Hepatocyte (in vitro differentiated cells): ENCODE data around the gene PROX2. TPM values are rescaled to one million over a fixed set of nuclear protein-coding genes. Genes with fewer than 3 reads are reported as not detected.
A peak's percentile ranks its signal among the peaks of the same experiment; 100 is the strongest.

ENCODE experiments used
- DNase-seq: peaks from one replicate; pipeline ENCODE4 v3.0.0-alpha.2; 2016; ENCODE audit warnings: low spot score
- H2AFZ ChIP-seq: fragments of 200-600 bp; sonication (generic); 2 replicates; pipeline ENCODE4 v1.6.0; 2016; ENCODE audit warnings: antibody characterized with exemption, mild to moderate bottlenecking
- H3K27ac ChIP-seq: fragments of 200-600 bp; sonication (generic); 2 replicates; pipeline ENCODE4 v1.5.1; 2016; ENCODE audit warnings: mild to moderate bottlenecking
- H3K27me3 ChIP-seq: fragments of 200-600 bp; sonication (generic); 2 replicates; pipeline ENCODE4 v1.6.1; 2016
- H3K36me3 ChIP-seq: fragments of 200-600 bp; sonication (generic); replicated peaks from 2 replicates; pipeline ENCODE4 v1.5.1; 2016; ENCODE audit warnings: low read depth; ENCODE audit not compliant: insufficient read depth
- H3K4me1 ChIP-seq: fragments of 200-600 bp; sonication (generic); 2 replicates; pipeline ENCODE4 v1.5.1; 2016; ENCODE audit warnings: mild to moderate bottlenecking, moderate library complexity; ENCODE audit not compliant: insufficient read depth
- H3K4me2 ChIP-seq: fragments of 200-600 bp; sonication (generic); 2 replicates; pipeline ENCODE4 v1.6.0; 2016
- H3K4me3 ChIP-seq: fragments of 200-600 bp; sonication (generic); 2 replicates; pipeline ENCODE4 v1.5.1; 2016; ENCODE audit warnings: mild to moderate bottlenecking
- H3K79me2 ChIP-seq: fragments of 200-600 bp; sonication (generic); 2 replicates; pipeline ENCODE4 v1.6.0; 2017; ENCODE audit warnings: mild to moderate bottlenecking
- H3K9me2 ChIP-seq: fragments of 200-600 bp; sonication (generic); replicated peaks from 2 replicates; pipeline ENCODE4 v1.6.0; 2017; ENCODE audit warnings: mild to moderate bottlenecking; ENCODE audit not compliant: insufficient read depth
- H3K9me3 ChIP-seq: fragments of 200-600 bp; sonication (generic); 2 replicates; pipeline ENCODE4 v1.5.1; 2016; ENCODE audit warnings: low read depth, mild to moderate bottlenecking
- H4K20me1 ChIP-seq: fragments of 200-600 bp; sonication (generic); 2 replicates; pipeline ENCODE4 v1.6.0; 2016; ENCODE audit warnings: mild to moderate bottlenecking; ENCODE audit not compliant: insufficient read depth, poor library complexity, severe bottlenecking
- EZH2 ChIP-seq: fragments of 200-600 bp; sonication (generic); IDR thresholded peaks from 2 replicates; pipeline ENCODE4 v1.6.1; 2016; ENCODE audit warnings: antibody characterized with exemption, mild to moderate bottlenecking, borderline replicate concordance
- EZH2phosphoT487 ChIP-seq: fragments of 200-600 bp; sonication (generic); IDR thresholded peaks from one replicate; pipeline ENCODE4 v1.6.1; 2018; ENCODE audit warnings: antibody characterized with exemption, mild to moderate bottlenecking, low read depth, moderate library complexity; ENCODE audit not compliant: unreplicated experiment, severe bottlenecking
- WGBS: methylation state at CpG from one replicate; pipeline ENCODE4 v1.1.6; 2016; ENCODE audit warnings: low lambda C conversion rate; ENCODE audit errors: missing lambda C conversion rate; 5-methylcytosine and 5-hydroxymethylcytosine counted together
- polyA plus RNA-seq: library from polyadenylated mRNA; unstranded; fragments of >200 nt; fragmentation: Nextera tagmentation; extraction: Ambion mirVana; gene quantifications from 2 replicates; pipeline ENCODE4 v1.2.1, GENCODE V29; 2016
- total RNA-seq: library from RNA; depleted of rRNA; stranded (reverse); fragments of >200 nt; gene quantifications from 2 replicates; pipeline ENCODE4 v1.2.3, GENCODE V29; 2014
- TF ChIP-seq, protein P1 (sequence below): fragments of 200-600 bp; sonication (generic); IDR thresholded peaks from 2 replicates; pipeline ENCODE4 v1.5.1; 2016; ENCODE audit warnings: antibody characterized with exemption, mild to moderate bottlenecking; ENCODE audit not compliant: poor library complexity

PROX2 gene
- total and polyA plus RNA-seq, 2 experiments from 2014 or later, result not detected

- 91% methylated on average over 9 of the region's 9 CpGs for WGBS
- Histone ChIP-seq H3K9me2 (no peaks in the 10 kb centered on the region), H3K27ac (no peak overlapping the region), H3K4me2 (no peak overlapping the region), H3K36me3 (no peaks in the 10 kb centered on the region), H3K79me2 (no peaks in the 10 kb centered on the region), H2AFZ (no peak overlapping the region), H3K4me3 (no peak overlapping the region), H3K4me1 (no peaks in the 10 kb centered on the region), H4K20me1 (no peaks in the 10 kb centered on the region), H3K27me3 (peaks cover 10% of the 10 kb centered on the region), H3K9me3 (no peaks in the 10 kb centered on the region)
- no peak for DNase-seq
- TF ChIP-seq EZH2phosphoT487 (no peak), EZH2 (no peak)
- TF ChIP-seq, protein P1, sequence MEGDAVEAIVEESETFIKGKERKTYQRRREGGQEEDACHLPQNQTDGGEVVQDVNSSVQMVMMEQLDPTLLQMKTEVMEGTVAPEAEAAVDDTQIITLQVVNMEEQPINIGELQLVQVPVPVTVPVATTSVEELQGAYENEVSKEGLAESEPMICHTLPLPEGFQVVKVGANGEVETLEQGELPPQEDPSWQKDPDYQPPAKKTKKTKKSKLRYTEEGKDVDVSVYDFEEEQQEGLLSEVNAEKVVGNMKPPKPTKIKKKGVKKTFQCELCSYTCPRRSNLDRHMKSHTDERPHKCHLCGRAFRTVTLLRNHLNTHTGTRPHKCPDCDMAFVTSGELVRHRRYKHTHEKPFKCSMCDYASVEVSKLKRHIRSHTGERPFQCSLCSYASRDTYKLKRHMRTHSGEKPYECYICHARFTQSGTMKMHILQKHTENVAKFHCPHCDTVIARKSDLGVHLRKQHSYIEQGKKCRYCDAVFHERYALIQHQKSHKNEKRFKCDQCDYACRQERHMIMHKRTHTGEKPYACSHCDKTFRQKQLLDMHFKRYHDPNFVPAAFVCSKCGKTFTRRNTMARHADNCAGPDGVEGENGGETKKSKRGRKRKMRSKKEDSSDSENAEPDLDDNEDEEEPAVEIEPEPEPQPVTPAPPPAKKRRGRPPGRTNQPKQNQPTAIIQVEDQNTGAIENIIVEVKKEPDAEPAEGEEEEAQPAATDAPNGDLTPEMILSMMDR, result no peak
Measured at GRCh38 chr14:74863274-74863673, 12.7 kb downstream of the PROX2 start.

DNA sequence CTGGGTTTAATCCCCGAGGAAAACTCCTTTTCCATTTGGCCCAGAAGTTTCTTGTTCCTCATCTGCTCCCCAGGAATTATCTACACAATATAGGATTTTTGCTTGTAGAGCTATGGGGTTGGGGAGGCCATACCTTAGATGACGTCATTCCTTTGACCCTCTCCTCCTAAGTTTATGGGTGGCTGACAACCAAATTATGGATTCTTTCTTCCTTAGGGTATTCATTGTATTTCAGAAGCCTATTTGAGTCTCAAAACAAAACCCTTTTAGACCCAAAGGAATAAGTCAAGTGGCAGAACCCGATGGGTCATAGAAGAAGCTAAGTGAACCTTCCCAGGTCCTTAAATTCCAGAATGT is 14.2 kb downstream of the PROX2 start:
- WGBS, result 90% methylated on average over 3 of the region's 3 CpGs

DNA sequence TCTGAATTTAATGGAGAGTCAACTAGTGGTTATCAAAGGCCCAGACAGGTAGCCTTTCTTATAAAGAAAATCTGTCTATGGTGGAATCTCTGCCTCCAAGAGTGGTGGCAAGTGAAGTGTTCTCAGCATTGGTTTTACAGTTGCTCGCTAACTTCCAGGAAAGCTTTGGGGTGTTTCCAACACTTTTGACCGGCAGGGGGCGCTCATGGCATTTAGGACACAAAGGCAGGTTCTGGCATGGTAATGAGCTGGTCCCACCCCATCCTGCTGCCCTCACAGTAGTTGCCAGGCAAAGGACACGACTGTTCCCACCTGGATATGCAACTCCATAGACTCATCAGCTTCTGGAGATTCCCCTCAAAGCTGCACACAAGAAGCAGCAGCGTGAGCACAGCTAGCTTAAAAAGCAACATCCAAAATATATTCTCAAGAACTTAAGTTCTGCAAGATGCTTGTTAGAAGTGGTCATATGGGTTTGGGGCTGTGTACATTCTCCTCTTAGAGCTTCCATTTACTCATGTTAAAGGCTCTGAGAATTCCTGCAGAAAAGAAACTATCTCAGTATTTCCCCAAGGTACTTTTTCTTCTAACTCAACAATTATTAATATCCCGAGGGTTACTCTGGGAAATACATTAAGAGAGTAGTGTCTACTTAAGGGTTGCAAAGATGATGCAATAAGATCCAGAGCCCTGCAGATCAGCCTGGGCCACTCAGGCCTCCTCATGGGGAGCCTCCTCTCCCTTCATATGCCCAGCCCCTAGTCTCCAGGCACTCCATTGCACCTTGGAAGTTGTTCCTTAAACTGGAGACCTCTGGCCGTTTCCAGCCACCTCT is 14.8 kb downstream of the PROX2 start:
- H4K20me1 ChIP-seq, result no peaks in the 10 kb centered on the region
- no peak overlapping the region for H3K4me3 ChIP-seq
- H2AFZ ChIP-seq, result no peak overlapping the region
- WGBS, result 25% methylated on average over 7 of the region's 7 CpGs
- TF ChIP-seq, protein P1, result peak; percentile 81
- TF ChIP-seq EZH2phosphoT487, result no peak
- H3K79me2 ChIP-seq, result no peaks in the 10 kb centered on the region
- no peak overlapping the region for H3K4me2 ChIP-seq
- H3K36me3 ChIP-seq, result no peaks in the 10 kb centered on the region
- peaks cover 6% of the 10 kb centered on the region for H3K27me3 ChIP-seq
- no peaks in the 10 kb centered on the region for H3K9me2 ChIP-seq
- H3K4me1 ChIP-seq, result no peaks in the 10 kb centered on the region
- no peak overlapping the region for H3K27ac ChIP-seq
- peak; percentile 93 for DNase-seq
- no peaks in the 10 kb centered on the region for H3K9me3 ChIP-seq

More for the DNA sequence above, 14.2 kb downstream of the PROX2 start:
- no peak for DNase-seq
- H3K4me1 ChIP-seq, result no peaks in the 10 kb centered on the region
- no peak overlapping the region for H3K4me2 ChIP-seq
- no peak overlapping the region for H2AFZ ChIP-seq
- peaks cover 10% of the 10 kb centered on the region for H3K27me3 ChIP-seq
- TF ChIP-seq EZH2 (no peak), EZH2phosphoT487 (no peak)
- TF ChIP-seq, protein P1, result no peak
- H3K36me3 ChIP-seq, result no peaks in the 10 kb centered on the region
- H3K4me3 ChIP-seq, result no peak overlapping the region
- no peaks in the 10 kb centered on the region for H4K20me1 ChIP-seq
- H3K9me3 ChIP-seq, result no peaks in the 10 kb centered on the region
- no peaks in the 10 kb centered on the region for H3K79me2 ChIP-seq
- no peaks in the 10 kb centered on the region for H3K9me2 ChIP-seq
- no peak overlapping the region for H3K27ac ChIP-seq
